KMS-11 (cell line): ENCODE measurements around the gene TMCO6.
"Not testable (repeated sequence)": the region's sequence is repeated elsewhere in the genome, so short reads cannot be mapped to it uniquely, and the experiment has no call there.

Experiments
- H2AFZ ChIP-seq: fragments of 200-600 bp; sonication (generic); 2 replicates; pipeline ENCODE4 v1.6.1; 2016; ENCODE audit warnings: antibody characterized with exemption, mixed run types, low read depth
- H3K27ac ChIP-seq: fragments of 200-600 bp; sonication (generic); 2 replicates; pipeline ENCODE4 v1.6.1; 2016; ENCODE audit warnings: mild to moderate bottlenecking, mixed run types
- H3K27me3 ChIP-seq: fragments of 200-600 bp; sonication (generic); 2 replicates; pipeline ENCODE4 v1.6.1; 2017; ENCODE audit warnings: mild to moderate bottlenecking, low read depth, mixed run types, moderate library complexity; ENCODE audit not compliant: insufficient read depth
- H3K36me3 ChIP-seq: fragments of 200-600 bp; sonication (generic); 2 replicates; pipeline ENCODE4 v1.6.1; 2017; ENCODE audit warnings: mild to moderate bottlenecking, mixed run types; ENCODE audit not compliant: insufficient read depth
- H3K4me1 ChIP-seq: fragments of 200-600 bp; sonication (generic); 2 replicates; pipeline ENCODE4 v1.6.1; 2016; ENCODE audit warnings: mild to moderate bottlenecking, low read depth, mixed run types; ENCODE audit not compliant: poor library complexity, severe bottlenecking
- H3K4me2 ChIP-seq: fragments of 200-600 bp; sonication (generic); 2 replicates; pipeline ENCODE4 v1.7.0; 2016; ENCODE audit warnings: mild to moderate bottlenecking, mixed run types
- H3K4me3 ChIP-seq: fragments of 200-600 bp; sonication (generic); IDR thresholded peaks from 2 replicates; pipeline ENCODE4 v1.6.1; 2017; ENCODE audit warnings: low read depth, low read length, mixed read lengths; ENCODE audit not compliant: insufficient read depth
- H3K79me2 ChIP-seq: fragments of 200-600 bp; sonication (generic); 2 replicates; pipeline ENCODE4 v1.6.1; 2016; ENCODE audit warnings: low read depth, mixed run types; ENCODE audit not compliant: insufficient read depth
- H3K9ac ChIP-seq: fragments of 200-600 bp; sonication (generic); 2 replicates; pipeline ENCODE4 v1.6.1; 2016; ENCODE audit warnings: mild to moderate bottlenecking, mixed run types
- H4K20me1 ChIP-seq: fragments of 200-600 bp; sonication (generic); 2 replicates; pipeline ENCODE4 v1.6.1; 2016; ENCODE audit warnings: mild to moderate bottlenecking, mixed run types; ENCODE audit not compliant: insufficient read depth
- CTCF ChIP-seq: fragments of 200-600 bp; sonication (generic); conservative IDR thresholded peaks from 2 replicates; pipeline ENCODE4 v1.6.1; 2017; ENCODE audit warnings: low read depth, mild to moderate bottlenecking, antibody characterized with exemption, low read length, moderate library complexity, mixed read lengths

TMCO6 gene

GRCh38 chr5:140622301-140622700 lies 16.9 kb upstream of the TMCO6 start:
- no peak for TF ChIP-seq CTCF
- no peaks in the 10 kb centered on the region for H4K20me1 ChIP-seq
- no peaks in the 10 kb centered on the region for H3K4me1 ChIP-seq
- H3K9ac ChIP-seq, result no peak overlapping the region
- no peak overlapping the region for H3K27ac ChIP-seq
- H3K79me2 ChIP-seq, result no peaks in the 10 kb centered on the region
- no peak overlapping the region for H2AFZ ChIP-seq
- no peaks in the 10 kb centered on the region for H3K27me3 ChIP-seq
- no peaks in the 10 kb centered on the region for H3K36me3 ChIP-seq
- H3K4me3 ChIP-seq, result no peak overlapping the region
- H3K4me2 ChIP-seq, result no peak overlapping the region

- H2AFZ ChIP-seq, H3K27me3 ChIP-seq, H3K9ac ChIP-seq, H4K20me1 ChIP-seq, H3K4me2 ChIP-seq, H3K79me2 ChIP-seq, H3K4me1 ChIP-seq, H3K4me3 ChIP-seq, H3K27ac ChIP-seq, H3K36me3 ChIP-seq: not testable (repeated sequence)
Measured at GRCh38 chr5:140623061-140623460, 16.2 kb upstream of the TMCO6 start.

GRCh38 chr5:140624886-140625285 lies 14.4 kb upstream of the TMCO6 start:
- not testable (repeated sequence) for H4K20me1 ChIP-seq, H3K4me1 ChIP-seq, H3K27me3 ChIP-seq, H3K27ac ChIP-seq, H3K9ac ChIP-seq, H3K4me2 ChIP-seq, H3K4me3 ChIP-seq, H3K36me3 ChIP-seq, H2AFZ ChIP-seq, H3K79me2 ChIP-seq

- Histone ChIP-seq H3K4me2 (no peak overlapping the region), H3K79me2 (no peaks in the 10 kb centered on the region), H3K4me1 (no peaks in the 10 kb centered on the region), H3K36me3 (no peaks in the 10 kb centered on the region), H3K9ac (no peak overlapping the region), H3K27ac (no peak overlapping the region), H3K4me3 (no peak overlapping the region), H2AFZ (no peak overlapping the region), H3K27me3 (no peaks in the 10 kb centered on the region), H4K20me1 (no peaks in the 10 kb centered on the region)
- TF ChIP-seq CTCF, result no peak
Measured at GRCh38 chr5:140627972-140628371, 11.3 kb upstream of the TMCO6 start.

- H3K79me2 ChIP-seq, result no peaks in the 10 kb centered on the region
- no peak overlapping the region for H2AFZ ChIP-seq
- H3K9ac ChIP-seq, result no peak overlapping the region
- no peak overlapping the region for H3K4me2 ChIP-seq
- no peak for TF ChIP-seq CTCF
- H3K4me1 ChIP-seq, result no peaks in the 10 kb centered on the region
- no peaks in the 10 kb centered on the region for H4K20me1 ChIP-seq
- no peak overlapping the region for H3K4me3 ChIP-seq
- no peaks in the 10 kb centered on the region for H3K27me3 ChIP-seq
- H3K27ac ChIP-seq, result no peak overlapping the region
- H3K36me3 ChIP-seq, result no peaks in the 10 kb centered on the region
Measured at GRCh38 chr5:140628711-140629110, 10.5 kb upstream of the TMCO6 start.
